Epithelial cell of esophagus (primary cell): ENCODE data around the gene UBA6.

Experiments
- DNase-seq: peaks from one replicate; pipeline ENCODE4 v3.0.0; 2010; ENCODE audit warnings: low read depth
- H3K4me3 ChIP-seq: 2 replicates; pipeline ENCODE4 v1.5.1; 2011; ENCODE audit warnings: mild to moderate bottlenecking, low read length, control low read depth
- TF ChIP-seq, protein P1 (sequence below): IDR thresholded peaks from 2 replicates; pipeline ENCODE4 v1.5.1; 2011; ENCODE audit warnings: low read depth, mild to moderate bottlenecking, low read length, control low read depth, inconsistent platforms; ENCODE audit not compliant: insufficient read depth; ENCODE audit errors: missing control alignments

UBA6 gene

DNA sequence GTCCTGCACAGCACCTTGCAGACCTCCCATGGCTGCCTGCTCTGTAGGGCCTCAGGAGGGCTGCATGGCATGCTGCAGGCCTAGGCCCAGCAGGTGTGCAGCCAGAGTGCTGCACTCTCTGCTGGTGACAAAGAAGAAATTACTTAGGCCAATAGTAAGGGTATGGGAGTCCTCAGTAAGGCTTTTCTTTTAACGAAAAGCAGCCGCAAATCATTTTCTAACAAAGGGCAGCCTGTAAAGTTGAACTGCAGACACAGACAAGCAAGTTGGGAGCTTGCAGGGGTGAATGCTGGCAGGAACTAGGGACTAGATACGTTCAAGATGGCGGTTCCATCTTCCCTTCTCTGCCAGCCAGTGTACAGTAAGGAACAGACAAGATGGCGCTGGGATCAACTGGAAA, 22.4 kb upstream of the UBA6 start:
- H3K4me3 ChIP-seq = no peak overlapping the region
- TF ChIP-seq, protein P1, sequence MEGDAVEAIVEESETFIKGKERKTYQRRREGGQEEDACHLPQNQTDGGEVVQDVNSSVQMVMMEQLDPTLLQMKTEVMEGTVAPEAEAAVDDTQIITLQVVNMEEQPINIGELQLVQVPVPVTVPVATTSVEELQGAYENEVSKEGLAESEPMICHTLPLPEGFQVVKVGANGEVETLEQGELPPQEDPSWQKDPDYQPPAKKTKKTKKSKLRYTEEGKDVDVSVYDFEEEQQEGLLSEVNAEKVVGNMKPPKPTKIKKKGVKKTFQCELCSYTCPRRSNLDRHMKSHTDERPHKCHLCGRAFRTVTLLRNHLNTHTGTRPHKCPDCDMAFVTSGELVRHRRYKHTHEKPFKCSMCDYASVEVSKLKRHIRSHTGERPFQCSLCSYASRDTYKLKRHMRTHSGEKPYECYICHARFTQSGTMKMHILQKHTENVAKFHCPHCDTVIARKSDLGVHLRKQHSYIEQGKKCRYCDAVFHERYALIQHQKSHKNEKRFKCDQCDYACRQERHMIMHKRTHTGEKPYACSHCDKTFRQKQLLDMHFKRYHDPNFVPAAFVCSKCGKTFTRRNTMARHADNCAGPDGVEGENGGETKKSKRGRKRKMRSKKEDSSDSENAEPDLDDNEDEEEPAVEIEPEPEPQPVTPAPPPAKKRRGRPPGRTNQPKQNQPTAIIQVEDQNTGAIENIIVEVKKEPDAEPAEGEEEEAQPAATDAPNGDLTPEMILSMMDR = no peak
- DNase-seq = no peak

DNA sequence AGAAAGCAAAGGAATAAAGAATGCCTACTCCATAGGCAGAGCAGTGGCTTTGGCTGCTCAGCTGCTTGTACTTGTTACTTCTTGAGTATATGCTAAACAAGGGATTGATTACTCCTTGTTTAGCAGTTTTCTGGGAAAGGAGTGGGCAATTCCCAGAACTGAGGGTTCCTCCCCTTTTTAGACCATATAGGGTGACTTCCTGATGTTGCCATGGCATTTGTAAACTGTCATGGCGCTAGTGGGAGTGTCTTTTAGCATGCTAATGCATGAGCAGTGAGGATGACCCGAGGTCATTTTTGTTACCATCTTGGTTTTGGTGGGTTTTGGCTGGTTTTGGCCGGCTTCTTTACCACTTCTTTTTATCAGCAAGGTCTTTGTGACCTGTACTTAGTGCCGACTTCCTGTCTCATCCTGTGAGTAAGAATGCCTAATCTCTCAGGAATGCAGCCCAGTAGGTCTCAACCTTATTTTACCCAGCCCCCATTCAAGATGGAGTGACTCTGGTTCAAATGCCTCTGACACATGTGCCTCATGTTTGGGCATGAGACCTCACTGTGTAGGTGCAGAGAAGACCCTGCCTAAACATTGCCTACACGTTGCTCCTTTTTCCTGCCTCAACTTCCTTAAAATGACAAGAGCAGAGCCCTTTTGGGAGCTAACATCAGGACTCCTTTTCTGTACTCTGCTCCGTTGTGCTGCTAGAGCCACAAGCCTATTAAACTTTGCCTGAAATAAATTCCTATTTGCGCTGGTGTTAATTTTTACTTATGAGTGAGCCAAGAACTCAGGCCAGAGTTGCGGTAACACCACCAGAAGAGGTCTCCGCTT, 21.0 kb upstream of the UBA6 start:
- peak; percentile 91 for DNase-seq
- H3K4me3 ChIP-seq = no peak overlapping the region
- TF ChIP-seq, protein P1 = no peak

DNA sequence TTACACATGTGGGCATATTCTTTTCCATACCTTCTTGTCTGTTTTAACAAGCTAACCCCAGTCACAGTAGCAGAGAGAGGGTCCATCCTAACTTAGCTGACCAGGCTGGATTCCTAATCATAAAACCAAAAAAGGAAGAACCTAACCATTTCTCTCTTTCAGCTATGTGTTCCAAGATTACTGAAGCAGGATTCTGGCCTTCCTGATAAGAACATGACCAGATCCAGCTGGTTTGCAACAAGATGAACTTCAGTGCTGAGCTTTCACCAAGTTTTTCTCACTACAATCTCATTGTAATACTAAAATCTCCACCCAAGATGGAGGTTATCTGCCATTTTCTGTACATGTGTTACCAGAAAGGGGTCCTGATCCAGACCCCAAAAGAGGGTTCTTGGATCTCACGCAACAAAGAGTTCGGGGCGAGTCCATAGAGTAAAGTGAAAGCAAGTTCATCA, 20.4 kb upstream of the UBA6 start:
- no peak for DNase-seq
- TF ChIP-seq, protein P1 = no peak
- H3K4me3 ChIP-seq = no peak overlapping the region

DNA sequence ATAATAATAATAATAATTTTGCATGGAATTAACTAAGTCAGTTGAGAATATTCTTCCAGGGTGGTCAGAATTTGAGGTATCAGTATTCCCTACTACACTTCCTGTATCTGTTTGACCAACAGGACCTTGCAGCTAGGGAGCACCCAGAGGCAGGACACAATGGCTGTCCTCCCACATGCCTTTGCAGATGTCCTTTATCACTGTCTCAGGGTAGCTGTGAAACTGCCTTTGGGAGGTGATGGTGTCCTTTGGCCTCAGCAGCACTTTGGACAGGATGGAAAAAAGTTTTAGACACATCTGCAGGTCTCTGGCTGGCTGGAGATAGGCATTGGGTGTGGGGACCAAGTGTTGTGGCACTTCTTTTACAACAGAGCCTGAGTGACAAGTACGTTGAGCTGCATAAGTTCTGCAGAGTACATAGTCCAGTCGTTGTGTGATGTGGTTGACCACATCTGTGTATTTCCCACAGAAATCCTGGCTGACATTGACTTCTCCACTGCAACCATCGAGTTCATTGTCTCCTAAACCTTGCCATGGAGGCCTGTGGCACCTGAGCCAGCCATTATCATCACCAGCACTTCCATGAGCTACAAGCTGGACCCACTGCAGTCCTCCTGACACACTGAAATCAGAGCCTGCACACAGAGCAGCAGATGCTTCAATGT, 19.1 kb upstream of the UBA6 start:
- TF ChIP-seq, protein P1 = no peak
- no peak overlapping the region for H3K4me3 ChIP-seq
- no peak for DNase-seq

DNA sequence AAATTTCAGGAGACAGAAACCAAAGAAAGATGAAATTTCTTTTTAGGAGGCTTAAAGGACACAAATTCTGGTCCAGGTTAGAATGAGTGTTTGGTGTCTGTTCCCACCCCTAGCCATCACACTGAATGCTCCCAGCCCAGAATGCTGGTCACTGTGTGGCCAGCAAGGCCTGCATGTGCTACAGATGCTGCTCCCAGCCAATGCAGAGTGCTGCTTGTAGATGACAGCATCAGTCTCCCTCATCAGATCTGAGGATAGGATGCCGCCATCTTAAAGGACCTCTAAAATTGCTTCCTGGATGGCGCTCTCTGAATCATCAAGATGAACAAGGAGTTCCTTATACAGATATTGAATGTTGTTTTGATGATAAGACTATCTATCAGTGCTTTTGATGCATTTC, 17.9 kb upstream of the UBA6 start:
- TF ChIP-seq, protein P1 = no peak
- H3K4me3 ChIP-seq = no peak overlapping the region
- DNase-seq = no peak

DNA sequence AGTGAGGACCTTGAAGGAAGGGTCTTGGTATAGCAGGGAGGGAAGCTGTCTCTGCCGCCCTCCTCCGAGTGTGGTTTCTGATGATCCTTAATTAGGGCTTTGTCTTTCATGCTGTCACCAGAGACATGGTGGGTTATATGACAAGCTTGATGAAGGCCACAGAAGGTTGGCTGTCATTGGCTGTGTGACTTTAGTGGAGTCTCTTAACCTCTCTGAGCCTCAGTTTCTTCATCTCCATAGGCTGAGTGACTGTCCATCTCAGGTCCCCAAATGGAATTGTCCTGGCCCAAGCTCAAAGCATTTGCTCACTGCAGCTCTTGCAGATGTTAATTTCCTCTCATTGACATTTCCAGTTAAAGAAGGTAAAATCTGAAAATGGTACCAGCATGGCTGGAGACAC, 16.6 kb upstream of the UBA6 start:
- TF ChIP-seq, protein P1 = no peak
- DNase-seq = no peak
- no peak overlapping the region for H3K4me3 ChIP-seq

DNA sequence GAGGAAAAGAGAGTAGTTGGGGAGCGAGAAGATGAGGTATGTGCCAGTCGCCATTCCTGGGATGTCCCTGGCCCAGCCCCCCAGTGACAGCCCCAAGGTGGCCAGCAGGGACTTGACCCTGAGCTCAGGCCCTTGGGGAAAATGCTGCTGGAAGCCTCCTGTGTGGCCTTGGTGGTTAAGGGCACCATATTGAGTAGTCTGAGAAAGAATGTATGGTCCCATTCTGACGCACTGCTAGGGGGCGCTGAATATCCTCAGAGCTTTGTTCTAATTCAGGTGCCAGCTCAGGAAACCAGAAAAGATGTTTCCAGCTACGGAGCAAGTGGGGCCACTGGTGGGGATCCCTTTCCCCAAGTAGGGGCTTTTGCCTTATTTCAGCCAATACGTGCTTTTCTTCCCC, 14.0 kb upstream of the UBA6 start:
- no peak overlapping the region for H3K4me3 ChIP-seq
- TF ChIP-seq, protein P1 = no peak
- DNase-seq = no peak
